ENCODE data around the gene OR4C5.
"Not testable (repeated sequence)": the region's sequence is repeated elsewhere in the genome, so short reads cannot be mapped to it uniquely, and the experiment has no call there.

The OR4C5 gene

DNA sequence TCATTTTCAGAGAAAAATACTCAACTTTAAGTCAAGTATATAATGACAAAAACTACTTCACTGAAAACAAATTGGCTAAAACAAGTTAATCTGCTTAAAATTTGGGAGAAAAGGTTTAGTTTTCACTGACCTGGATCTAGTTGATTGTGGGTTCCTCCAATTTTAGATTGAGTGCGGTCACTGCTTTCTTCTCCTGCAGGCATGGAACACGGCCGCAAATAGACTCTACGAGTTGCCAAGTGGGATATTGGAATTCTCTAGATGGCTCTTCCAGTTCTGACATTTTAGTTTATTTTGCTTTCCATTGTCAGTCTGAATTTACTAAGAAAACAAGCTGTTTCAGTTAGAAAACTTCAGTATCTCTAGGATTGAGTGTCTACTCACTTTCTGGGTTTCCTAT lies 12.3 kb downstream of the OR4C5 start:
- no peak overlapping the region for H3K4me3 ChIP-seq (replicated peaks; ENCODE audit: insufficient read depth, low read length)
- TF ChIP-seq SPI1 (IDR thresholded peaks at IDR 0.05; ENCODE audit: borderline replicate concordance, low read depth) (no peak), GABPA (IDR thresholded peaks at IDR 0.05; ENCODE audit: low read depth) (no peak), CTCF (IDR thresholded peaks at IDR 0.05; ENCODE audit: insufficient read depth, low read length) (no peak), POLR2AphosphoS5 (IDR thresholded peaks at IDR 0.05; ENCODE audit: low read depth) (no peak)
- TF ChIP-seq, protein P1, sequence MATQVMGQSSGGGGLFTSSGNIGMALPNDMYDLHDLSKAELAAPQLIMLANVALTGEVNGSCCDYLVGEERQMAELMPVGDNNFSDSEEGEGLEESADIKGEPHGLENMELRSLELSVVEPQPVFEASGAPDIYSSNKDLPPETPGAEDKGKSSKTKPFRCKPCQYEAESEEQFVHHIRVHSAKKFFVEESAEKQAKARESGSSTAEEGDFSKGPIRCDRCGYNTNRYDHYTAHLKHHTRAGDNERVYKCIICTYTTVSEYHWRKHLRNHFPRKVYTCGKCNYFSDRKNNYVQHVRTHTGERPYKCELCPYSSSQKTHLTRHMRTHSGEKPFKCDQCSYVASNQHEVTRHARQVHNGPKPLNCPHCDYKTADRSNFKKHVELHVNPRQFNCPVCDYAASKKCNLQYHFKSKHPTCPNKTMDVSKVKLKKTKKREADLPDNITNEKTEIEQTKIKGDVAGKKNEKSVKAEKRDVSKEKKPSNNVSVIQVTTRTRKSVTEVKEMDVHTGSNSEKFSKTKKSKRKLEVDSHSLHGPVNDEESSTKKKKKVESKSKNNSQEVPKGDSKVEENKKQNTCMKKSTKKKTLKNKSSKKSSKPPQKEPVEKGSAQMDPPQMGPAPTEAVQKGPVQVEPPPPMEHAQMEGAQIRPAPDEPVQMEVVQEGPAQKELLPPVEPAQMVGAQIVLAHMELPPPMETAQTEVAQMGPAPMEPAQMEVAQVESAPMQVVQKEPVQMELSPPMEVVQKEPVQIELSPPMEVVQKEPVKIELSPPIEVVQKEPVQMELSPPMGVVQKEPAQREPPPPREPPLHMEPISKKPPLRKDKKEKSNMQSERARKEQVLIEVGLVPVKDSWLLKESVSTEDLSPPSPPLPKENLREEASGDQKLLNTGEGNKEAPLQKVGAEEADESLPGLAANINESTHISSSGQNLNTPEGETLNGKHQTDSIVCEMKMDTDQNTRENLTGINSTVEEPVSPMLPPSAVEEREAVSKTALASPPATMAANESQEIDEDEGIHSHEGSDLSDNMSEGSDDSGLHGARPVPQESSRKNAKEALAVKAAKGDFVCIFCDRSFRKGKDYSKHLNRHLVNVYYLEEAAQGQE (IDR thresholded peaks at IDR 0.05; ENCODE audit: insufficient replicate concordance, low read depth): no peak
- no peaks in the 10 kb centered on the region for H3K27me3 ChIP-seq (ENCODE audit: insufficient read depth, poor library complexity, severe bottlenecking)
- DNase-seq (ENCODE audit: low read depth in 1 of 2, low spot score in 1 of 2): no peak
- no peak overlapping the region for H3K27ac ChIP-seq (replicated peaks)

DNA sequence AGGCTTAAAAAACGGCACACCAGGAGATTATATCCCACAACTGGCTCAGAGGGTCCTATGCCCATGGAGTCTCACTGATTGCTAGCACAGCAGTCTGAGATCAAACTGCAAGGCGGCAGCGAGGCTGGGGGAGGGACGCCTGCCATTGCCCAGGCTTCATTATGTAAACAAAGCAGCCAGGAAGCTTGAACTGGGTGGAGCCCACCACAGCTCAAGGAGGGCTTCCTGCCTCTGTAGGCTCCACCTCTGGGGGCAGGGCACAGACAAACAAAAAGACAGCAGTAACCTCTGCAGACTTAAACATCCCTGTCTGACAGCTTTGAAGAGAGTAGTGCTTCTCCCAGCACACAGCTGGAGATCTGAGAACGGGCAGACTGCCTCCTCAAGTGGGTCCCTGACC lies 20.0 kb downstream of the OR4C5 start:
- not testable (repeated sequence) for H3K27ac ChIP-seq (replicated peaks); H3K4me3 ChIP-seq (replicated peaks; ENCODE audit: insufficient read depth, low read length); H3K27me3 ChIP-seq (ENCODE audit: insufficient read depth, poor library complexity, severe bottlenecking); DNase-seq (ENCODE audit: low read depth in 1 of 2, low spot score in 1 of 2)

DNA sequence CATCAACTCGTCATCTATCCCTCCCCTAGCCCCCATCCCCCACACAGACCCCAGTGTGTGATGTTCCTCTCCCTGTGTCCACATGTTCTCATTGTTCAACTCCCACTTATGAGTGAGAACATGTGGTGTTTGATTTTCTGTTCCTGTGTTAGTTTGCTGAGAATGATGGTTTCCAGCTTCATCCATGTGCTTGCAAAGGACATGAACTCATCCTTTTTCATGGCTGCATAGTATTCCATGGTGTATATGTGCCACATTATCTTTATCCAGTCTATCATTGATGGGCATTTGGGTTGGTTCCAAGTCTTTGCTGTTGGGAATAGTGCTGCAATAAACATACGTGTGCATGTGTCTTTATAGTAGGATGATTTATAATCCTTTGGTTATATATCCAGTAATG lies 23.8 kb downstream of the OR4C5 start:
- H3K27ac ChIP-seq (replicated peaks); H3K27me3 ChIP-seq (ENCODE audit: insufficient read depth, poor library complexity, severe bottlenecking); DNase-seq (ENCODE audit: low read depth in 1 of 2, low spot score in 1 of 2); H3K4me3 ChIP-seq (replicated peaks; ENCODE audit: insufficient read depth, low read length): not testable (repeated sequence)

- no peak for DNase-seq (ENCODE audit: low read depth in 1 of 2, low spot score in 1 of 2)
- no peak overlapping the region for H3K27ac ChIP-seq (replicated peaks)
- no peak for TF ChIP-seq SPI1 (IDR thresholded peaks at IDR 0.05; ENCODE audit: borderline replicate concordance, low read depth)
Measured at GRCh38 chr11:48341466-48341865, 24.8 kb downstream of the OR4C5 start.

GRCh38 chr11:48324620-48325019 lies 41.6 kb downstream of the OR4C5 start, which contains the start of gene OR4C3:
Gene OR4C3, plus strand, starts transcription at chr11:48324920. Its CDS starts 102 bp downstream, at chr11:48325022.
- not testable (repeated sequence) for H3K4me3 ChIP-seq (replicated peaks; ENCODE audit: insufficient read depth, low read length); H3K27me3 ChIP-seq (ENCODE audit: insufficient read depth, poor library complexity, severe bottlenecking); DNase-seq (ENCODE audit: low read depth in 1 of 2, low spot score in 1 of 2); H3K27ac ChIP-seq (replicated peaks)

More at GRCh38 chr11:48341466-48341865, 24.8 kb downstream of the OR4C5 start:
- Histone ChIP-seq H3K4me3 (replicated peaks; ENCODE audit: insufficient read depth, low read length) (no peak overlapping the region), H3K27me3 (ENCODE audit: insufficient read depth, poor library complexity, severe bottlenecking) (no peaks in the 10 kb centered on the region)

DNA sequence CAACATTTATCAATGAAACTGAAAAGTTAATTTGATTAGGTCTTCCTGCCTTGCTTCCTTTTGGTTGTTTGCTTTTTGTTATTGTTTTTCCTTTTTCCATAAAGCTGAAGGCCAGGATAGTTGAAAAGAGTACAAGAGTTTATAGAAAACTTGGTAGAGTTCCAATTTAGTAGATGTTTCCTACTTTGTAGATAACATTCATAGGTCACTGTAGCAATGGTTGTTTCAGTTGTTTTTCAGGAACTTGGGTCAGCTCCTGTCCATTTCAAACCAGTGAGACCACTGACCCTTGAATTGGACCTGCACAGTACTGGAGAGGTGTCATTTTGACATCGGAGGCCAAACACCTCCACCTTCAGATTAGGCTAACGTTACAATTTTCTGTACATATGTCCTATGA lies 46.5 kb downstream of the OR4C5 start:
- DNase-seq (ENCODE audit: low read depth in 1 of 2, low spot score in 1 of 2); H3K27me3 ChIP-seq (ENCODE audit: insufficient read depth, poor library complexity, severe bottlenecking); H3K4me3 ChIP-seq (replicated peaks; ENCODE audit: insufficient read depth, low read length); H3K27ac ChIP-seq (replicated peaks): not testable (repeated sequence)
